Fibroblast of lung (primary cell): ENCODE data around the gene PACSIN2. TPM values are rescaled to one million over a fixed set of nuclear protein-coding genes. Genes with fewer than 3 reads are reported as not detected.
A peak's percentile ranks its signal among the peaks of the same experiment; 100 is the strongest.

ENCODE experiments used
- DNase-seq, 2 donors: peaks; one replicate each; pipeline versions ENCODE4 v3.0.0 to v3.0.0-alpha.2; 2010; ENCODE audit warnings: low read depth in 2 of 2
- H2AFZ ChIP-seq: 2 replicates; pipeline ENCODE4 v1.5.1; 2012; ENCODE audit warnings: low read length, control low read depth, inconsistent platforms
- H3K27ac ChIP-seq: 2 replicates; pipeline ENCODE4 v1.5.1; 2011; ENCODE audit warnings: low read length, control low read depth; ENCODE audit not compliant: insufficient read depth
- H3K27me3 ChIP-seq: 2 replicates; pipeline ENCODE4 v1.5.1; 2011; ENCODE audit warnings: mild to moderate bottlenecking, low read length; ENCODE audit not compliant: control insufficient read depth, insufficient read depth
- H3K36me3 ChIP-seq: 2 replicates; pipeline ENCODE4 v1.5.1; 2011; ENCODE audit warnings: low read length; ENCODE audit not compliant: control insufficient read depth, insufficient read depth
- H3K4me1 ChIP-seq: 2 replicates; pipeline ENCODE4 v1.5.1; 2011; ENCODE audit warnings: low read length; ENCODE audit not compliant: control insufficient read depth, insufficient read depth; ENCODE audit errors: extremely low read depth
- H3K4me2 ChIP-seq: 2 replicates; pipeline ENCODE4 v1.5.1; 2011; ENCODE audit warnings: low read length, control low read depth; ENCODE audit not compliant: insufficient read depth; ENCODE audit errors: extremely low read depth
- H3K4me3 ChIP-seq, 4 experiments: fragments of 200-600 bp in 1 of 4; sonication (generic) in 1 of 4; replicated peaks in 1 of 4; 2 replicates each; pipeline ENCODE4 v1.5.1; 2011 to 2016; ENCODE audit warnings: low read length in 4 of 4, low read depth in 3 of 4, mild to moderate bottlenecking in 3 of 4, control low read depth in 2 of 4, inconsistent platforms in 1 of 4, mixed read lengths in 1 of 4; ENCODE audit not compliant: insufficient read depth in 1 of 4; ENCODE audit errors: control extremely low read depth in 1 of 4
- H3K79me2 ChIP-seq: 2 replicates; pipeline ENCODE4 v1.5.1; 2012; ENCODE audit warnings: mild to moderate bottlenecking, low read length, inconsistent platforms; ENCODE audit not compliant: control insufficient read depth, insufficient read depth
- H3K9ac ChIP-seq: 2 replicates; pipeline ENCODE4 v1.5.1; 2011; ENCODE audit warnings: mild to moderate bottlenecking, low read length, control low read depth; ENCODE audit not compliant: insufficient read depth
- H3K9me3 ChIP-seq: 2 replicates; pipeline ENCODE4 v1.5.1; 2012; ENCODE audit warnings: low read depth, low read length; ENCODE audit not compliant: control insufficient read depth, insufficient read depth
- H4K20me1 ChIP-seq: 2 replicates; pipeline ENCODE4 v1.5.1; 2011; ENCODE audit warnings: low read length; ENCODE audit not compliant: control insufficient read depth, insufficient read depth; ENCODE audit errors: extremely low read depth
- CTCF ChIP-seq, 2 donors: IDR thresholded peaks in 1 of 2; conservative IDR thresholded peaks in 1 of 2; 1 replicate in 1 of 2; 2 replicates in 1 of 2; pipeline ENCODE4 v1.5.1; 2011 to 2012; ENCODE audit warnings: low read length in 2 of 2, control low read depth in 1 of 2, inconsistent platforms in 1 of 2, low read depth in 1 of 2, mild to moderate bottlenecking in 1 of 2
- EZH2 ChIP-seq: IDR thresholded peaks from 2 replicates; pipeline ENCODE4 v1.5.1; 2012; ENCODE audit warnings: low read length, control low read depth, mild to moderate bottlenecking; ENCODE audit errors: missing control alignments
- polyA plus RNA-seq, 2 donors: library from polyadenylated mRNA; depleted of rRNA in 1 of 2; stranded (reverse) in 1 of 2; unstranded in 1 of 2; fragments of >200 nt; gene quantifications; 2 replicates each; pipeline ENCODE4 v1.2.1, GENCODE V29; 2011 to 2012; ENCODE audit warnings: missing spikeins in 1 of 2
- total RNA-seq: library from RNA; depleted of rRNA; stranded (reverse); fragments of >200 nt; gene quantifications from 2 replicates; pipeline ENCODE4 v1.2.1, GENCODE V29; 2014

PACSIN2 gene
- total and polyA plus RNA-seq, 2 donors (not counting 1 experiment from before 2014, with no cell fraction given), result 30.1 to 41.4 TPM

GRCh38 chr22:42881298-42881697 is 133.7 kb downstream of the PACSIN2 start:
- Histone ChIP-seq H2AFZ (no peak overlapping the region), H4K20me1 (no peaks in the 10 kb centered on the region), H3K79me2 (no peaks in the 10 kb centered on the region), H3K9ac (no peak overlapping the region), H3K27me3 (no peaks in the 10 kb centered on the region), H3K4me3 (no peak overlapping the region), H3K4me2 (no peak overlapping the region), H3K9me3 (no peaks in the 10 kb centered on the region), H3K4me1 (no peaks in the 10 kb centered on the region), H3K27ac (no peak overlapping the region), H3K36me3 (peaks cover 26% of the 10 kb centered on the region)
- DNase-seq, result no peak
- TF ChIP-seq EZH2 (no peak), CTCF (conservative IDR thresholded peaks at IDR 0.05 in 1 of 2, IDR thresholded peaks at IDR 0.05 in 1 of 2; ENCODE audit: low read depth in 1 of 2, low read length in 2 of 2) (no peak)

DNA sequence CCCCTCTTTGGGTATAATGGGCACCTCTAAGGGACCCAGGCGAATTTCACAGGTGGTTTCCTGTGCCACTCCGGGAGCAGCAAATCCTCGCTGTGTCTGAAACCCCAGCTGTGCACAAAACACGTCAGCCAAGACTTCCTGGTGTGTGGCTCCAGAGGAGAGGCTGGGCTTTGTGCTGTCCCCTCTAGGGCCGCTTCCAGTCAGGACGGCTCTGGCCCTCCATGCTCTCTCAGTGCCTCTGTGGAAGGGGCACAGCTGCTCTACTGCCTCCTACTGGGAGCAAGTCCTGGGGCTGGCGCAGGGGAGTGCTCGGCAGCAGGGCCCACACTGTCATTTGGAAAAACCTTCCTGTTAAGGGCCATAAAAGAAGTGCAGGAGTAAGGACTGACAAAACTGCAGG is 134.1 kb downstream of the PACSIN2 start:
- H3K9me3 ChIP-seq, result no peaks in the 10 kb centered on the region
- no peaks in the 10 kb centered on the region for H3K27me3 ChIP-seq
- DNase-seq, result no peak
- no peak for TF ChIP-seq EZH2
- TF ChIP-seq CTCF (conservative IDR thresholded peaks at IDR 0.05 in 1 of 2, IDR thresholded peaks at IDR 0.05 in 1 of 2; ENCODE audit: low read depth in 1 of 2, low read length in 2 of 2), result peak in 1 of 2 donors; percentile 20
- H3K9ac ChIP-seq, result no peak overlapping the region
- no peak overlapping the region for H3K4me3 ChIP-seq
- H2AFZ ChIP-seq, result no peak overlapping the region
- H3K27ac ChIP-seq, result no peak overlapping the region
- peaks cover 28% of the 10 kb centered on the region for H3K36me3 ChIP-seq
- H3K4me2 ChIP-seq, result no peak overlapping the region
- no peaks in the 10 kb centered on the region for H3K4me1 ChIP-seq
- no peaks in the 10 kb centered on the region for H3K79me2 ChIP-seq
- H4K20me1 ChIP-seq, result no peaks in the 10 kb centered on the region

- Histone ChIP-seq H3K4me1 (no peaks in the 10 kb centered on the region), H3K4me2 (no peak overlapping the region), H3K4me3 (no peak overlapping the region), H3K79me2 (no peaks in the 10 kb centered on the region), H3K36me3 (peaks cover 28% of the 10 kb centered on the region), H3K9ac (no peak overlapping the region), H4K20me1 (no peaks in the 10 kb centered on the region), H3K27me3 (no peaks in the 10 kb centered on the region), H3K9me3 (no peaks in the 10 kb centered on the region), H2AFZ (no peak overlapping the region), H3K27ac (no peak overlapping the region)
- DNase-seq, result no peak
- TF ChIP-seq EZH2, result no peak
- TF ChIP-seq CTCF (conservative IDR thresholded peaks at IDR 0.05 in 1 of 2, IDR thresholded peaks at IDR 0.05 in 1 of 2; ENCODE audit: low read depth in 1 of 2, low read length in 2 of 2), result no peak
Measured at GRCh38 chr22:42879371-42880021, 135.5 kb downstream of the PACSIN2 start.
